ENCODE measurements around the gene AP1M2. TPM values are rescaled to one million over a fixed set of nuclear protein-coding genes. Genes with fewer than 3 reads are reported as not detected.

The AP1M2 gene
- polyA plus RNA-seq, 6 donors from 2014 or later = 0.66 to 0.94 TPM; not detected in 4

- Mint-ChIP-seq H3K36me3 (no peaks in the 10 kb centered on the region), H3K9me3 (no peaks in the 10 kb centered on the region), H3K27me3 (no peaks in the 10 kb centered on the region), H3K4me3 (peak overlapping the region; percentile 86 to 100 (median 96)), H3K27ac (peak overlapping the region; percentile 94 to 100 (median 99)), H3K4me1 (peaks cover 40 to 47% (median 43%) of the 10 kb centered on the region in 3 donors)
- peak; percentile 76 for DNase-seq
- ATAC-seq (ENCODE audit: low read depth in 2 of 2) = peak; percentile 16 to 17
These were observed 20.3 kb downstream of the AP1M2 start for GRCh38 chr19:10566658-10567410.

- H3K4me1 Mint-ChIP-seq = peaks cover 40 to 52% (median 43%) of the 10 kb centered on the region in 3 donors
- no peaks in the 10 kb centered on the region for H3K36me3 Mint-ChIP-seq
- no peaks in the 10 kb centered on the region for H3K9me3 Mint-ChIP-seq
- DNase-seq = no peak
- no peak for ATAC-seq (ENCODE audit: low read depth in 2 of 2)
- H3K27ac Mint-ChIP-seq = peak overlapping the region; percentile 94 to 100 (median 99)
- H3K27me3 Mint-ChIP-seq = no peaks in the 10 kb centered on the region
- peak overlapping the region; percentile 86 to 100 (median 96) for H3K4me3 Mint-ChIP-seq
These were observed 20.8 kb downstream of the AP1M2 start for GRCh38 chr19:10566408-10566657.

- peak; percentile 100 for DNase-seq
- Mint-ChIP-seq H3K4me3 (peak within 1 kb of the TSS; percentile 86 to 100 (median 96)), H3K27me3 (no peaks in the 10 kb centered on the region), H3K9me3 (no peaks in the 10 kb centered on the region), H3K4me1 (peaks cover 40 to 53% (median 42%) of the 10 kb centered on the region in 3 donors), H3K36me3 (no peaks in the 10 kb centered on the region), H3K27ac (peak within 1 kb of the TSS; percentile 94 to 100 (median 99))
- peak; percentile 51 to 57 for ATAC-seq (ENCODE audit: low read depth in 2 of 2)
These were observed 21.3 kb downstream of the AP1M2 start, which contains the start of gene KRI1 for GRCh38 chr19:10565567-10566407. KRI1 (minus strand) TSS chr19:10566010; CDS start chr19:10565999, 11 bp downstream.

GRCh38 chr19:10565028-10565566 lies 22.0 kb downstream of the AP1M2 start:
- peak overlapping the region; percentile 86 to 100 (median 96) for H3K4me3 Mint-ChIP-seq
- ATAC-seq (ENCODE audit: low read depth in 2 of 2) (peak; percentile 17), DNase-seq (peak; percentile 60)
- H3K27ac Mint-ChIP-seq = peak overlapping the region; percentile 74 to 99 (median 93)
- H3K4me1 Mint-ChIP-seq = peaks cover 38 to 53% (median 42%) of the 10 kb centered on the region in 3 donors
- no peaks in the 10 kb centered on the region for H3K27me3 Mint-ChIP-seq
- H3K9me3 Mint-ChIP-seq = no peaks in the 10 kb centered on the region
- H3K36me3 Mint-ChIP-seq = no peaks in the 10 kb centered on the region

- Mint-ChIP-seq H3K4me1 (peaks cover 25 to 38% (median 36%) of the 10 kb centered on the region in 3 donors), H3K36me3 (no peaks in the 10 kb centered on the region), H3K9me3 (no peaks in the 10 kb centered on the region)
These were observed 24.5 kb downstream of the AP1M2 start for GRCh38 chr19:10562609-10563008.

GRCh38 chr19:10560154-10560553 lies 27.0 kb downstream of the AP1M2 start:
- DNase-seq = no peak
- ATAC-seq (ENCODE audit: low read depth in 2 of 2) = no peak
- no peaks in the 10 kb centered on the region for H3K27me3 Mint-ChIP-seq
- H3K9me3 Mint-ChIP-seq = no peaks in the 10 kb centered on the region
- H3K4me1 Mint-ChIP-seq = peaks cover 11 to 24% (median 16%) of the 10 kb centered on the region in 3 donors
- no peak overlapping the region for H3K27ac Mint-ChIP-seq
- no peak overlapping the region for H3K4me3 Mint-ChIP-seq
- H3K36me3 Mint-ChIP-seq = no peaks in the 10 kb centered on the region

More at GRCh38 chr19:10562609-10563008, 24.5 kb downstream of the AP1M2 start:
- H3K27me3 Mint-ChIP-seq = no peaks in the 10 kb centered on the region
- H3K27ac Mint-ChIP-seq = no peak overlapping the region
- peak overlapping the region in 1 of 8 donors; percentile 29 for H3K4me3 Mint-ChIP-seq
- ATAC-seq (ENCODE audit: low read depth in 2 of 2) (no peak), DNase-seq (no peak)

GRCh38 chr19:10557603-10558197 lies 29.4 kb downstream of the AP1M2 start:
- DNase-seq (no peak), ATAC-seq (ENCODE audit: low read depth in 2 of 2) (no peak)
- Mint-ChIP-seq H3K4me1 (peaks cover 23 to 38% (median 24%) of the 10 kb centered on the region in 3 donors), H3K9me3 (no peaks in the 10 kb centered on the region), H3K4me3 (peak overlapping the region in 1 of 8 donors; percentile 42), H3K36me3 (no peaks in the 10 kb centered on the region), H3K27me3 (no peaks in the 10 kb centered on the region), H3K27ac (peak overlapping the region in 4 of 6 donors; percentile 43 to 84 (median 62))

GRCh38 chr19:10555610-10555973 lies 31.5 kb downstream of the AP1M2 start:
- Mint-ChIP-seq H3K36me3 (no peaks in the 10 kb centered on the region), H3K9me3 (no peaks in the 10 kb centered on the region), H3K27me3 (no peaks in the 10 kb centered on the region), H3K4me3 (no peak overlapping the region), H3K4me1 (peaks cover 29 to 34% (median 33%) of the 10 kb centered on the region in 3 donors), H3K27ac (peak overlapping the region in 4 of 6 donors; percentile 47 to 76 (median 56))
- ATAC-seq (ENCODE audit: low read depth in 2 of 2) (no peak), DNase-seq (no peak)

GRCh38 chr19:10554760-10555609 lies 32.1 kb downstream of the AP1M2 start:
- Mint-ChIP-seq H3K27me3 (no peaks in the 10 kb centered on the region), H3K4me3 (peak overlapping the region in 3 of 8 donors; percentile 33 to 74 (median 54)), H3K27ac (peak overlapping the region in 5 of 6 donors; percentile 74 to 97 (median 95)), H3K36me3 (no peaks in the 10 kb centered on the region), H3K9me3 (no peaks in the 10 kb centered on the region), H3K4me1 (peaks cover 25 to 39% (median 33%) of the 10 kb centered on the region in 3 donors)
- DNase-seq (no peak), ATAC-seq (ENCODE audit: low read depth in 2 of 2) (no peak)

- no peaks in the 10 kb centered on the region for H3K9me3 Mint-ChIP-seq
- no peaks in the 10 kb centered on the region for H3K27me3 Mint-ChIP-seq
- peak overlapping the region; percentile 42 to 86 (median 56) for H3K4me3 Mint-ChIP-seq
- no peaks in the 10 kb centered on the region for H3K36me3 Mint-ChIP-seq
- peak; percentile 76 to 79 for ATAC-seq (ENCODE audit: low read depth in 2 of 2)
- H3K4me1 Mint-ChIP-seq = peaks cover 25 to 40% (median 33%) of the 10 kb centered on the region in 3 donors
- peak overlapping the region; percentile 88 to 97 (median 95) for H3K27ac Mint-ChIP-seq
- peak; percentile 60 for DNase-seq
These were observed 33.1 kb downstream of the AP1M2 start for GRCh38 chr19:10553943-10554381.

GRCh38 chr19:10553087-10553667 lies 33.9 kb downstream of the AP1M2 start:
- H3K4me1 Mint-ChIP-seq = peaks cover 24 to 43% (median 33%) of the 10 kb centered on the region in 3 donors

GRCh38 chr19:10552510-10553053 lies 34.5 kb downstream of the AP1M2 start:
- Mint-ChIP-seq H3K9me3 (no peaks in the 10 kb centered on the region), H3K36me3 (no peaks in the 10 kb centered on the region), H3K4me3 (peak overlapping the region in 4 of 8 donors; percentile 54 to 82 (median 64)), H3K27me3 (no peaks in the 10 kb centered on the region), H3K27ac (peak overlapping the region in 5 of 6 donors; percentile 75 to 97 (median 95)), H3K4me1 (peaks cover 21 to 43% (median 33%) of the 10 kb centered on the region in 3 donors)
- DNase-seq (no peak), ATAC-seq (ENCODE audit: low read depth in 2 of 2) (no peak)

More at GRCh38 chr19:10553087-10553667, 33.9 kb downstream of the AP1M2 start:
- Mint-ChIP-seq H3K36me3 (no peaks in the 10 kb centered on the region), H3K9me3 (no peaks in the 10 kb centered on the region), H3K27ac (peak overlapping the region; percentile 88 to 97 (median 95)), H3K27me3 (no peaks in the 10 kb centered on the region), H3K4me3 (peak overlapping the region in 7 of 8 donors; percentile 19 to 86 (median 69))
- ATAC-seq (ENCODE audit: low read depth in 2 of 2) (peak; percentile 33 to 41), DNase-seq (peak; percentile 25)
